K562 (cell line): ENCODE measurements around the gene HNF4A. TPM values are rescaled to one million over a fixed set of nuclear protein-coding genes. Genes with fewer than 3 reads are reported as not detected.

Experiments used
- ARID4B ChIP-seq: sonication (generic); formaldehyde crosslinking; IDR thresholded peaks from 2 replicates; pipeline ENCODE4 v1.8.0; 2022; ENCODE audit warnings: mild to moderate bottlenecking, missing genetic modification reagents
- ASH1L ChIP-seq: fragments of 450-650 bp; IDR thresholded peaks from 2 replicates; pipeline ENCODE4 v1.6.1; 2018; ENCODE audit warnings: borderline replicate concordance, mild to moderate bottlenecking, low read depth; ENCODE audit not compliant: partially characterized antibody
- ATF7 ChIP-seq: fragments of 450-650 bp; IDR thresholded peaks from 2 replicates; pipeline ENCODE4 v1.7.1; 2014; ENCODE audit warnings: mild to moderate bottlenecking, moderate library complexity
- CHD2 ChIP-seq: IDR thresholded peaks from 2 replicates; pipeline ENCODE4 v1.6.1; 2011; ENCODE audit warnings: low read depth, low read length
- GTF2A2 ChIP-seq: IDR thresholded peaks from 2 replicates; pipeline ENCODE4 v1.6.1; 2016; ENCODE audit warnings: mild to moderate bottlenecking, missing genetic modification characterization, missing compliant biosample characterization
- HNRNPH1 ChIP-seq: fragments of 200-400 bp; formaldehyde crosslinking; optimal IDR thresholded peaks from 2 replicates; pipeline ENCODE3; 2017; ENCODE audit warnings: low read depth, mild to moderate bottlenecking, low read length, moderate library complexity
- MAX ChIP-seq: sonication (generic); formaldehyde crosslinking; IDR thresholded peaks from 2 replicates; pipeline ENCODE4 v1.9.0; 2022; ENCODE audit warnings: mild to moderate bottlenecking, missing genetic modification reagents
- NFYB ChIP-seq: IDR thresholded peaks from 2 replicates; pipeline ENCODE4 v1.6.1; 2011; ENCODE audit warnings: mild to moderate bottlenecking, moderate library complexity; ENCODE audit not compliant: insufficient read length; ENCODE audit errors: extremely low read depth
- OTX1 ChIP-seq: fragments of 450-650 bp; formaldehyde crosslinking; IDR thresholded peaks from 2 replicates; pipeline ENCODE4 v1.4.0; 2022; ENCODE audit warnings: mild to moderate bottlenecking
- POLR2G ChIP-seq: fragments of 200-400 bp; formaldehyde crosslinking; IDR thresholded peaks from 2 replicates; pipeline ENCODE4 v1.6.1; 2017; ENCODE audit warnings: low read depth, mild to moderate bottlenecking, antibody characterized with exemption, low read length, moderate library complexity
- POLR3G ChIP-seq: IDR thresholded peaks from 2 replicates; pipeline ENCODE4 v1.6.1; 2011; ENCODE audit not compliant: insufficient read length, insufficient replicate concordance; ENCODE audit errors: extremely low read depth
- TAF1 ChIP-seq: IDR thresholded peaks from 2 replicates; pipeline ENCODE4 v1.6.1; 2011; ENCODE audit warnings: mild to moderate bottlenecking, low read length, moderate library complexity; ENCODE audit not compliant: insufficient read depth, control insufficient read depth, severe bottlenecking; ENCODE audit errors: extremely low read depth
- VEZF1 ChIP-seq: fragments of 200-800 bp; sonication (Bioruptor generic); IDR thresholded peaks from 2 replicates; pipeline ENCODE4 v1.6.1; 2017; ENCODE audit warnings: missing genetic modification characterization, missing compliant biosample characterization
- XRCC4 ChIP-seq: IDR thresholded peaks from one replicate; pipeline ENCODE4 v1.6.1; 2011; ENCODE audit not compliant: insufficient read depth, insufficient read length; ENCODE audit errors: extremely low read depth
- ZBTB26 ChIP-seq: fragments of 450-650 bp; formaldehyde crosslinking; IDR thresholded peaks from 2 replicates; pipeline ENCODE4 v1.4.0; 2022; ENCODE audit warnings: missing genetic modification characterization
- ZNF316 ChIP-seq: fragments of 450-650 bp; IDR thresholded peaks from 2 replicates; pipeline ENCODE4 v1.6.1; 2016
- ZNF655 ChIP-seq: fragments of 250-450 bp; sonication (Bioruptor Pico); IDR thresholded peaks from 2 replicates; pipeline ENCODE4 v1.5.0; 2021
- ZNF764 ChIP-seq: fragments of 250-450 bp; sonication (Bioruptor Pico); IDR thresholded peaks from 2 replicates; pipeline ENCODE4 v1.4.0; 2020; ENCODE audit warnings: low read depth, mild to moderate bottlenecking, moderate library complexity
- polyA plus RNA-seq, 8 experiments: library from polyadenylated mRNA; depleted of rRNA in 4 of 8; stranded (reverse) in 5 of 8; unstranded in 3 of 8; fragments of >200 nt; fragmentation: Nextera tagmentation in 2 of 8; fragmentation: Illumina TruSeq in 1 of 8; extraction: Ambion mirVana in 2 of 8; extraction: Trizol in 1 of 8; gene quantifications; 2 replicates each; pipeline versions ENCODE4 v1.2.1 to v1.2.3, GENCODE V29; 2011 to 2014; ENCODE audit warnings: inconsistent platforms in 1 of 8, missing spikeins in 1 of 8
- total RNA-seq, 7 experiments: library from RNA; depleted of rRNA in 6 of 7; stranded (reverse); fragments of >200 nt in 6 of 7; fragmentation: Illumina TruSeq in 2 of 7; extraction: Trizol in 2 of 7; gene quantifications; 2 replicates each; pipeline versions ENCODE4 v1.2.1 to v1.2.3, GENCODE V29; 2011 to 2021; ENCODE audit warnings: low replicate concordance in 1 of 7

Gene HNF4A
- total and polyA plus RNA-seq, 9 of the 15 experiments (the other 6 are each of a cell fraction or from before 2014, with no cell fraction given), result 0.03 to 0.27 (median 0.08) TPM; not detected in 5

- TF ChIP-seq ZBTB26 (CRISPR knock-in tag) (no peak), POLR3G (no peak), HNRNPH1 (no peak), XRCC4 (no peak), VEZF1 (CRISPR knock-in tag) (peak; percentile 75), CHD2 (no peak), MAX (CRISPR knock-in tag) (peak; percentile 83), ZNF764 (CRISPR knock-in tag) (no peak), GTF2A2 (no peak), ATF7 (peak; percentile 78), ZNF655 (CRISPR knock-in tag) (no peak), ARID4B (peak; percentile 79), TAF1 (peak; percentile 33), NFYB (no peak), POLR2G (peak; percentile 72), OTX1 (no peak), ASH1L (no peak), ZNF316 (no peak)
These were observed 44.5 kb upstream of the HNF4A start, which contains the start of gene FITM2 (continued) for GRCh38 chr20:44310664-44311639.
